Stimulated activated CD8-positive, alpha-beta memory T cell treated with anti-CD3 and anti-CD28 coated beads, Interleukin-15, amount 100 ng/mL, for 24 hours (primary cell): ENCODE data around the gene ADARB1.
"Not testable (repeated sequence)": the region's sequence is repeated elsewhere in the genome, so short reads cannot be mapped to it uniquely, and the experiment has no call there.

Experiments
- DNase-seq: peaks from one replicate; pipeline ENCODE4 v3.0.0-alpha.2; 2020; ENCODE audit warnings: low read depth

ADARB1 gene, protein sequence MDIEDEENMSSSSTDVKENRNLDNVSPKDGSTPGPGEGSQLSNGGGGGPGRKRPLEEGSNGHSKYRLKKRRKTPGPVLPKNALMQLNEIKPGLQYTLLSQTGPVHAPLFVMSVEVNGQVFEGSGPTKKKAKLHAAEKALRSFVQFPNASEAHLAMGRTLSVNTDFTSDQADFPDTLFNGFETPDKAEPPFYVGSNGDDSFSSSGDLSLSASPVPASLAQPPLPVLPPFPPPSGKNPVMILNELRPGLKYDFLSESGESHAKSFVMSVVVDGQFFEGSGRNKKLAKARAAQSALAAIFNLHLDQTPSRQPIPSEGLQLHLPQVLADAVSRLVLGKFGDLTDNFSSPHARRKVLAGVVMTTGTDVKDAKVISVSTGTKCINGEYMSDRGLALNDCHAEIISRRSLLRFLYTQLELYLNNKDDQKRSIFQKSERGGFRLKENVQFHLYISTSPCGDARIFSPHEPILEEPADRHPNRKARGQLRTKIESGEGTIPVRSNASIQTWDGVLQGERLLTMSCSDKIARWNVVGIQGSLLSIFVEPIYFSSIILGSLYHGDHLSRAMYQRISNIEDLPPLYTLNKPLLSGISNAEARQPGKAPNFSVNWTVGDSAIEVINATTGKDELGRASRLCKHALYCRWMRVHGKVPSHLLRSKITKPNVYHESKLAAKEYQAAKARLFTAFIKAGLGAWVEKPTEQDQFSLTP

DNA sequence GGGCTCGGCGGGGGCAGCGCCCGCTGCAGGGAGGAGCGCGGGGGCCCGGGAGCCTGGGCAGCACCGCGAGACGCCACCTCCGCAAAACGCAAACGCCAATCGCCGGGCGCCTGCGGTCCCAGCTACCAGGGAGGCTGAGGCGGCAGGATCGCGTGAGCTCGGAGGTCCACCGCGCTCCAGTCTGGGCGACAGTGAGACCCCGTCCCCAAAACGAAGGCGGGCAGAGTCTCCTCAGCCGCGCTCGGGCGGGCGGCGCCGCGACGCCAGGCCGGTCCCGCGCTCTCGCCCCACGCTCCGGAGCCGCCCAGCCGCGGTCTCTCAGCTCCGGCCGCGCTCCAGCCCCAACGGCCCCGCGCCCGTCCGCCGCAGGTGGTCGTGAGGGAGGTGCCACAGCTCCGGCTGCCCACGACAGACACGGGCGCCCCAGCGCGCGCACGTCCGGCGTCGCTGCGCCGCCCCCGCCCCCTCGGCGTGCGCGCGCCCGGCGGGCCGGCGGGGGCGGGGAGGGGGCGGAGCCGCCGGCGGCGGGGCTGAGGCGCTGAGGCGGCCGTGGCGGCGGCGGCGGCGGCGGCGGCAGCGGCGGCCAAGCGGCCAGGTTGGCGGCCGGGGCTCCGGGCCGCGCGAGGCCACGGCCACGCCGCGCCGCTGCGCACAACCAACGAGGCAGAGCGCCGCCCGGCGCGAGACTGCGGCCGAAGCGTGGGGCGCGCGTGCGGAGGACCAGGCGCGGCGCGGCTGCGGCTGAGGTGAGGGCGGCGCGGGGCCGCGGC lies at the start of gene ADARB1:
TSS of gene ADARB1 (plus strand) at position 533 of the 770 bp plus-strand sequence. CDS start 97,077 bp downstream, outside the sequence.
- peak; percentile 48 for DNase-seq

DNA sequence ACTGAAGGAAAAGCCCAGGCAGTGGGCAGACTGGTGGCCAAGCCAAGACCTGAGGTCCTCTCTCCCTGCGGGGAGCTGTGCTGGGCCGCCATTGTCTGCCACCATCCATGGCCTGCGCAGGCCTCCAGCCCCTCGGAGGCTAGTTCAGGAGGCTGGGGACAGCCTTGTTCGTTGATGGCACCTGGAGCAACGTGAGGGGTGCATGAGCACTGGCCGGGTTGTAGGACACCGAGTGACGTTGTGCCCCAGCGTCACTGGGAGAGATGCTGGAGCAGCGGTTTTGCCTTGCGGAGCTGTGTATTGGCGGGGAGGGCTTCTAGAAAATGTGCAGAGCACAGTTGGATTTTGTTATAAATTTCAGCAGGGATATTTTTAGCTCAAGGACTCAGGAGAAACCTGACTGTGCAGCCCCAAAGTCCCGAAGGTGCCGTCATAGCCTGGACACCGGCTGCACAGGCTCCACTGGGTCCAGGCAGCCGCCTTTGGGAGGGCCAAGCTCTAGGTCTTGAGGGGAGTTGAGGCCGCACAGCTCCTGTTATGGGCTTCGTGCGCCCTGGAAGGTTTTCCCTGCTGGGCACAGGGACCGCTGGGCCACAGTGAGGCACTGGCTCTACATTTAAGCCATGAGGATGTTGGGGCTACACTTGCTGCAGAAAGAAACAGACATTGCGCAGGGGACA lies 48.2 kb upstream of the ADARB1 start:
- DNase-seq = no peak

DNA sequence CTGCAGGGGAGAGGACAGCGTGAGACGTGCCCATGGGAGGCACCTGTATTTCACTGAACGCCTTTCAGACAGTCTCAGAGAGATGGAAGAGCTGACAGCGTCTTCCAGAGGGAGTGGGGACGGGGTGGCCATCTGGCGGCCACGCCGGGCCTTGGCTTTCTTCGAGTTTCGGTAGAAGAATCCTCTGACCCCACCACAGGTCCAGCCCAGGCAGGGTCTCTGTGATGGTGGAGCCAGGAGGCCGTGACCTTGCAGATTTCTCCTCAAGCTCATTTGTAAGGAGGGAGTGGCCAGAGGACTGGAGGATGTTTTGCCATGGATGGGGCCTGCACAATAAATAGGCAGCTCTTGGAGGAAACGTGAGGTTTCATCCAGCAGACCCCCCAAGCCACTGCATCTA lies 47.6 kb upstream of the ADARB1 start:
- DNase-seq = no peak

DNA sequence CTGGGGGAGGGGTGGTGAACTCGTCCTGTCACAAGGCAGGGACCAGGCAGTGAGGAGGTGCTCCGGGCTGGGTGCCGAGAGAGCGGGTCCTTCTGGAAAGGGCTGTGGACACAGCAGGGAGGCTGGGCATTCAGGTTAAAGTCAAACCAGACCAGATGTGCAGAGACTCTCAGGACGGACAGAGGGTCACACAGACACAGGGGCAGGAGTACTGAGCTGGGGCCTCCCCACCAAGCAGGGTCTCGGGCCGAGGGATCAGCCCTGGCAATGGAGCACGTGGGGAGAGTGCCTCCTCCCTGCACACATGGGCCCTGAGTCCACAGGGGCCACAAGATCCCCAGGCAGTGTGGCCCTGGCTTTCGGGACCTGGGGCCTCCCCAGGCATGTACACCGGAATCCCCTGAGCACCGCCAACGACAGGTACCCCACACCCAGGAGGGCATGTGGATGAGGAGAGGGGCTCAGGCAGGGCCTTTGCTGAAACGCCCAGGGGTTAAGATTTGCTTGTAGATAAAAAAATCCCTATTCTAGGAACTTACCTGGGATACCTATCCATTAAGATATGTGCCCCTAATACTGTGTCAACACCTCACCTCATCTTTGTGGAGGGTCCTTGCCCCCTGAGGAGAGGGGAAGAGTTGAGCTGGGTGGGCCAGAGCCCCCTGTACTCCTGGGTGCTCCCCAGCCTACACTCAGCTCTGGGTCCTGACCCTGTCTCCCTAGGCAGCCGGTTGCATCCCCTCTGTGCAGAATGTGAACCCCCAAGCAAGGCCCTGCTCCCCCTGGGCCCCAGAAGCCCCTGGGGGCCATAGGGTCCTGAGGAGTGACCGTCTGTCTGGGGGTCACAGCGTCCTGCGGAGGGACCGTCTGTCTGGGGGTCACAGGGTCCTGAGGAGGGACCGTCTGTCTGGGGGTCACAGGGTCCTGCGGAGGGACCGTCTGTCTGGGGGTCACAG lies 46.9 kb upstream of the ADARB1 start:
- DNase-seq = no peak

DNA sequence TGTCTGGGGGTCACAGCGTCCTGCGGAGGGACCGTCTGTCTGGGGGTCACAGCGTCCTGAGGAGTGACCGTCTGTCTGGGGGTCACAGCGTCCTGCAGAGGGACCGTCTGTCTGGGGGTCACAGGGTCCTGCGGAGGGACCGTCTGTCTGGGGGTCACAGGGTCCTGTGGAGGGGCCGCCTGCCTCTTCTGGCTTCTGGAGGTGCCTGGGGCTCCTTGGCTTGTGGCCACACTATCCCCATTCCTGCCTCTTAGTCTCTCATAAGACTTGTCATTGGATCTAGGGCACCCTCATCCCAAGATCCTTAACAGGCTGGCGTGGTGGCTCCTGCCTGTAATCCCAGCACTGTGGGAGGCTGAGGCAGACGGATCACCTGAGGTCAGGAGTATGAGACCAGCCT lies 45.7 kb upstream of the ADARB1 start:
- not testable (repeated sequence) for DNase-seq

DNA sequence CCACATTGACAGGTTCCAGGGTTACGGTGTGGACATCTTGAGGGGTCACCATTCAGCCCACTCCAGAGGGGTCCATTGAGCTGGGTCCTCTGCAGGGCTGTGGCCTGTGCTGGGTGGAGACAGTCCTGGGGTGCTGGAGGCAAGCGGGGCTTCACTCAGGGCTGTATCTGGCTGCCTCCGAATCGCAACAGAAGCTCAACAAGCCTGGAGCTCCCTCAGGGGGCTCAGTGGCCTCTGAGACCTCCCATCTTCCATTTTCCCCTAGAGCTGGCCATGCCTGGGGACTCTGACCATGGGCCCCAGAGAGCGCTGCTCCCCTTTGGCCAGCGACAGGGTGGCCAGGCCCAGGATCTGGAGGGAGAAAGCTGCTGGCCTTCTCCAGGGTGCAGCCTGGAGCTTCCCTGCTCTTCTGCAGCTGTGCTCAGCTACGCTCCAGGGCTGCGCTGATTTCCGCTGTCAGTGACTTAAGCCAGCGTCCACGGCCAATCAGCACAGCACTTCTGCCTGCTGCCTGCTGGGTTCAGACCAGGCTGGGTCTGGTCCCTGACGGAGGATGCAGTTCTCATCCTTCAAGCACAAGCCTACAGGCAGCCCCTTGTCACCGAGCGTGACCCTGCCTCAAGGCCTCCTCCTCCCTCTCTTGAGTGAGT lies 45.0 kb upstream of the ADARB1 start:
- DNase-seq = no peak

DNA sequence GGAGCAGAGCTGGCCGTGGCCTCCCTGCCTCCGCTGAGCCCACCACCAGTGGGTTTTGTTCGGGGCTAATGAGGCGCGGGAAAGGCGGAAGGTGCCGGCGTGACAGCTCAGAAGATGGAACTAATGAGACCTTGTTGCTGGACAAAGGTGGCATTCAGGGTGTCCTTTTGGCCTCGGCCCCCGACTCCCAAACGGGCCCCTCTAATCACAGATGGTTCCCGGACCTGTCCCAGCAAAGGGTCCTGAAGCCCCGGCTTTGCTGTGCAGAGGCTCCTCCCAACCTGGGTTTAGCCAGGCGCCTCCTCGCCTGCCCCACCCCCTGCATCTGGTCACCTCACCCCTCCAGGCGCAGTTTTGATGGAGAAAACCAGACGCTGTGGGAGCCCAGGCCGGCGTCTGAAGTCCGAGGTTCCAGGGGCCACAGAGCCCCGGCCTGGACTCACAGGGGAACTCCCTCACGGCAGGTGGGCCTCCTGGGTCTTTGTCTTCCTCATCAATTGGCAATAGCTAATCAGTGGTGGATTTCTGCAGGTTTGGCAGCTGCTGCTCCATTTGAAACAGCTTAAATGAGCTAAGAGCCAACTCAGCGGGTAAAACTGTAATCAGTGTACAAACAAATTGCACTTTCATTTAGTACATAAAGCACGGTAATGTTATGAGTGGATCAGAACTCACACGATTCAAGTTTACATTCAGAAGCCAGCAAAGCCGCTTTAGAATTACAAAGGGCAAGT lies 44.3 kb upstream of the ADARB1 start:
- DNase-seq = no peak

DNA sequence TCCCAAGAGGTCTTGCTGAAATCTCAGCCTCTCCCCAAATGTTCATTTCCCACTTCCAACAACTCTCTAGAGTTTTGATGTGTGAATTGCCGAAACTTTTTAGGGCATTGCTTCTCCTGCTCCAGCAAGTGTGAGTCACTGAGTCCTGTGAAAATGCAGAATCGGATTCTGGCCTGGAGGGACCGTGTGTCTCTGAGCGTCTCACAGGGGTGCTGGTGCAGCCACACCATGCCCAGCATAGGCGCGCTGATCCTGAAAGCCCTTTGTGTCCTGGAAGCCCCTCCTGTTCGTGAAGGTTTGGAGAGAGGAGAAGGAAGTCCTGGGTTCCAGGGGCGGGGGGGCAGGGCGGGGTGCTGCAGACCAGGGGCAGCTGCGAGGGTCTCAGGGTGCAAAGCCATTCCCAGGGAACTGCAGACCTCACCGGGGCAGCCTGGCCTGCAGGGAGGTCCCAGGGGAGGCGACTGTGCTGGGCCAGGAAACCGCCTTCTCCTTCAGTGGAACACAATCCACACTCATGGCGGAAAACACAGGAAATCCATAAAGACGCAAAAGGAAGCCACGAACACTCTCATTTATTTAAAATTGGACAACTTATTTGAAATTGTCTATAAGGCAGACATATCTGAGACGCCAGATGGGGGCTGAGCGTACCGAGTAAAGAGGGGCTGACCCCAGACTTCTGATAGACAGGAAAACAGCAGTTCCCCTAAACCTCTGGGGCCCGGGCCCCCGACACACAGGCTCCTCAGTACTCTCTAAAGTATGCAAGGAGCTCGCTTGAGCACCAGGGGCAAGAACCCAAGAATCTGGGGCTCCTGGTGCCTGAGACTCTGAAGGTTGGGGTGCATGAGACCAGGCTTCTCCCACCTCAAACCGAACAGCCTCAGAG lies 43.5 kb upstream of the ADARB1 start:
- no peak for DNase-seq

DNA sequence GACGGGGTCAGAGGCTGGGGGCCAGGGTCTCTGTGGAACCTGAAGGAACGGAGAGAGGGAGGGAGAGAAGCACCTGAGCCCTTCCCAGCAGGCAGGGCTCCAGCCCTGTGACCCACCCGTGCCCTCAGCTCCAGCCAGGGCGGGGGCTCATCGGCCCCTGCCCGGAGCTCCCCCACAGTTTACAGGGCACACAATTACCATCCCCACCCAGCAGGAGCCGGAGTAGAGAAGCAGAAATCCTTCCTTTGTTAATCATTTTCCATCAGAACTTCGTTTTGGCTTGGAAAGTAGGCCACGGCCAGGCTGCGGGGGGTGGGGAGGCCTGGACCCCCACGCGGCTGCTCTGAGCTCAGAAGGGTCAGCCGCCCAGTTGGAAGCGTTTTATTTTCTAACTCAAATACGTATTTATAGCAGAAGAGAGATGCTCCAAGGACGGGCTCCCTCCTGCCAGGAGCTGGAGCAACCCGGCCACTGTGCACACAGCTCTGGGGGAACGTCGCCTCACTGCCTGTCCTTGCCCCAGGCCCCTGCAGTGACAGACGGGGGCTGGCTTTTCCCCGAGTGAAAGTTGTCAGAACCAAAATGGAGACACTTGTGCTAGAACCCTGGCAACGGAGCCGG lies 42.7 kb upstream of the ADARB1 start:
- no peak for DNase-seq

DNA sequence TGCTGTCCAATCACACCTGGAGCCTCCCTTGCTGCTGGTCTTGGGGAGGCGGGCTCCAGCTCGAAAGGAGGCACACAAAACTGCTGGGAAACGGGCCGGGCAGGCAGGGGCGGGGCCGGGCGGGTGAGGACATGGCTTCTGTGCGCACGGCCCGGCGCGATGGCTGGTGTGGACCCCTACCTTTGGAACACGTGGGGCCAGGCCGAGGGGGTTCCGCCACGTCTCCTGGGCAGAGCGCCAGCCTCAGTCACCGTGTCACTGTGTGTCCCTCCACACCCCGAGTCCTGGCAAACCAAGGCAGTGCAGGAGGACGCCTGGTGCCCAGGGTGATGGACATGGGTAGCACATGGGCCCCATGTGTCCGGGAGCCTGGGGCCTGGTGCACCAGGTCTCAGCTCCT lies 42.0 kb upstream of the ADARB1 start:
- DNase-seq = no peak

DNA sequence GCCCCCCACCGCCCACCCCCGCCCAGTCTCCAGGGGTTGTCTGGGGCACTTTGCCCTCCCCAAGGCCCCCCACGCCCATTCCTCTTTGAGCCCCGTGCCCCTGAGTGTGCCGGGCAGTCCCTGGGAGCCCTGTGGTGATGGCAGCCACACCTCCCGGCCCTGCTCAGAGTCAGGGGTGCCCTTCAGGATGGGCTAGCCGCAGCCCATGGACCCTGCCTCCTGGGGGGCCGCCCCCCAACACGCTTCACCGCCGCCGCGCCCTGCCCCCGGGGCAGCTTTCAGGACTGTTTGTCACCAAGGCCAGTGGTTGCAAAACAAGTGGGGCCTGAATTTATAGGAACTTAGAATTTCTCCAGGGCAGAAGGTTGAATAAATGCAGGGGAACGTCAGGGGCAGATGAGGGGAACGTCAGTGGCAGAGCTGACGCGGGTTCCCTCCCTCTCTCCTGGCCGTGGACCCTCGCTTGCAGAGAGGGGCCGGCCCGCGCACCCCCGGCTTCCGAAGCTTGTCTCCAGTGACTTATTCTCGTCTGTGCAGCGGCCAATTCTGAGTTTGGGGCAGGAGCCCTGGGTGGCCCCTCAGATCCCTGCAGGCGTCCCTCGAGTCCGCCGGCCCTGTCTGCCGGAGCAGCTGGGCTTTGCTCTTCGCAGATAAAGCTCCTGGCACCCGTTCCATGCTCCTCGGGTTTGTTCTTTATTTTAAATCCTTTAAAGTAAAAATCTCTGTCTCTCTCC lies 41.2 kb upstream of the ADARB1 start:
- no peak for DNase-seq

DNA sequence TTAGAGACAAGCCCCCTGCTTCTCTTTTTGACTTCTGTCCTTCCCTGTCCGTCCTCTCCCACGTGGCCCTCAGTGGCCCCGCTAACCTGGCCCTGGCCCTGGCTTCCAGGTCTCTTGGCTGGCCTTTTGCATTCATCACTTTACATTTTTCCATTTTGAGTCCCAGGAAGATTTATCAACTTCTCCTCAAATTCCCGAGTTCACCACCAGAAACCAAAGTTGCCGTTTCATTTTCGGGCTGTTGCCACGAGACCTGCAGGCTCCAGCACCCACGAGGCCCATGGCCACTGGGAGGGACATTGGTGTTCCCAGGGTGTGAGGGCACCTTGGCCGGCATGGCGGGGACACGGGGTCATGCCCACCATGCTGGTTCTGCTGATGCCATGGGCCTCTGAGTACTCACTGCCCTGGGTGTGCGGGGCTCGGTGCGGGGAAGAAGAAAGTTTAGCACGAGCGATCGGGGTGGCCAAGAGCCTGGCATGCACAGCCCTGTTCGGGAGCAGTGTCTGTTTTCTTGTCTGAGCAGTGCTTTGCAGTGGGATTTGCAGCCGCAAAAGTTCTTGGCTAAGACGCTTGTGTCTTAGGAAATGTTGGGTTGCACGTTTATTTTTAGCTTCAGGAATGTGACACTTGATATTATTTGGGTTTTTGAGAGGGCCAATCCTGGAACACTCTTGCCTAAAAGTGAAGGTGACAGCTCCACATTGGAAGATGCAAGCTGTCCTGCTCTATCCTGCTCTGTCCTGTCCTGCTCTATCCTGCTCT lies 40.4 kb upstream of the ADARB1 start:
- no peak for DNase-seq

DNA sequence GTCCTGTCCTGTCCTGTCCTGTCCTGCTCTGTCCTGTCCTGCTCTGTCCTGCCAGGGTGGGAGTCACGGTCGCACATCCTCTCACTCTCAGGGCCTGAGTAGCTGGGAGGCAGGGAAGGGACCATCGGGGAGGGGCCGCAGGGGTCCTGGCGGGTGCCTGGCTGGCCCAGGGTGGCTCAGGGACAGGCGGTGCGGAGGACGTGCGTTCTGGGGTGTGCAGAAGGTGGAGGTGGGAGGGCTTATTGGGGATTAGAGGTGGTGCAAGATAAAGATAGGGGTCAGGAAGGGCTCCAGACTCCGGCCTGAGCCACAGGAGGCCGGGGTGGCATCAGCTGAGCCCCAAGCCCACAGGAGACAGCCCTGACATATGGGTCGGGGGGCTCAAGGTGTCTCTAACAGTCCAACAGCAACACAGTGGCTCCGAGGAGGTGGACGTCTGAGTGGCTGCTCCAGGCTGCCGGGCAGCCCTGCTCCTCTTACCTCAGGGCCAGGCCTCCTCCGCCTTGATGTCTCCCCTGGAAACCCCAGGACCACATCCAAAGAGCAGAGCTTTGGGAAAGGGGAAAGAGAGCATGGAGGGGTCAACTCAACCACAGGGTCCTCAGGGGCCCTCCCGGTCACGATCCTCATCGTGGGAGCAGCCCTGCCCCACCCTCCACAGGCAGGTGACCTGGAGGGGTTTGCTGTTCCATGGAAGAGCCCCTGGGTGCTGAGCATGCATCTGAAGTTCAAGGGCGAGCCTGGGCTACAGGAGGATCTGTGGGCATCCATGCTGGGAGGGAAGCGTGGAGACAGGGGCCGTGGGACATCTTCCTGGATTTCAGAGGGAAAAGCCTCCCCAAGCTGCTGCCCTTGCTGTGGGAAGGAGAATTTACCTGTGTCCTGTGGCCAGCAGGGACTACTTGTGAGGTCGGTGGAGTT lies 39.6 kb upstream of the ADARB1 start:
- no peak for DNase-seq

DNA sequence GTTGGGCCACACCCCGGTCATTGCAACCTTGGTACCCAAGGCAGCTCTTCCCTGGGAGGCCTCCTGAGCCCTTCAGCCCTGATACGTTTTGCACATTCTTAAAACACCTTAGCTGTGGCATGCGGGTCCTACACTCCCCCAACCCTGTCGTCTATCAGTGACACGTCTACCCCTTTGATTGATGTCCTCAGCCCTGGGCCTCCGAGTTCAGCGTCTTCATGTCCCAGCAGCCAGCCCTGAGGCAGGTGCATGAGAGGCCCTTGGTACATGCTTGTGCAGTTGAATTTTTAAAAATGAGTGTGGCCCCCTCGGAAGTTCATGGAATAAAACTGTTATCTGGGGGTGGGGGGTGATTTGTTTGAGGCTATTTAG lies 38.9 kb upstream of the ADARB1 start:
- DNase-seq = no peak

DNA sequence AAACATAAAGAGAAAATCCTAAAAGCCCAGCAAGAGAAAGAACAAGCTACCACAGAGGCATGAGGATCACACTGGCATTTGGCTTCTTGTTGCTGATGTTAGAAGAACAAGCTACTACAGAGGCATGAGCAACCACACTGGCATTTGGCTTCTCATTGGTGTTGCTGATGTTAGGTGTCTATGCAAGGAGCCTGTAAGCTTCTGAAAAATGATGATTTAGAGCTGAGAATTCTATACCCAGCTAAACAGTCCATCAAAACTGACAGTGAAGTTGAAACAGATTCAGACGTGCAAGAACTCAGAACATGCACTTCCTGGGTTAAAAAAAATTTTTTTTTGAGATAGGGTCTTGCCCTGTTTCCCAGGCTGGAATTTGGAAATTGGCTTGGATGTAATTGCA lies 37.8 kb upstream of the ADARB1 start:
- no peak for DNase-seq

DNA sequence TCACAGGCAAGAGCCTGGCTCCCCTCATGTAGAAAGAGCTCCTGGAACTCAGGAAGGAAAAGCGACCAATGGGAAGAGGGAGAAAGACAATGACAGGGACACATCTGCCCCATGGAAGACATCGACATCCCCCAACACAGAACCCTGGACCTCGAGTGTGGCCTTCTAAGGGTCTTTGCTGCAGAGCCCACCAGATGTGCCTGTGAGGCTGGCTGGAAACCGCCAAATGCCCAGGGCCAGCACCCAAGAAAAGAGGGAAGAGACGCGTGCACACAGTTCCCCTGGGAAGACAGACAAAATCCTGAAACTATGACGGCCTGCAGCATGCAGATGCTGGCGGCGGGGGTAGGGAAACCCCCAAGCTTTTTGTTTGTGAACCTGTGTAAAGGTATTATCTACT lies 36.4 kb upstream of the ADARB1 start:
- no peak for DNase-seq
